HCT116 (cell line): ENCODE measurements around the gene CIDEC. TPM values are rescaled to one million over a fixed set of nuclear protein-coding genes. Genes with fewer than 3 reads are reported as not detected.

ENCODE experiments used
- ATAC-seq: fragments of 200-7000 bp; cut with Tn5 transposase; 2 replicates; pipeline ENCODE4 v1.9.1; 2020; ENCODE audit warnings: mild to moderate bottlenecking, moderate library complexity
- BruUV-seq: library from RNA; stranded (reverse); fragments of 400-500 nt; replicated peaks from 2 replicates; lab custom pipeline; 2021; lab: Mats Ljungman, UMichigan
- CTCF ChIA-PET: fragments of 300-600 bp; sonication (Branson Sonifier 250); formaldehyde crosslinking; loops from one replicate; lab custom pipeline; 2021; ENCODE audit warnings: antibody characterized with exemption; lab: Charles Lee
- POLR2A ChIA-PET: fragments of 300-600, 350-600 bp; sonication (Branson Sonifier 250); formaldehyde crosslinking; loops from one replicate; lab custom pipeline; 2021; ENCODE audit warnings: antibody characterized with exemption; lab: Charles Lee
- RAD21 ChIA-PET, 2 experiments: fragments of 300-600 bp; sonication (Branson Sonifier 250); formaldehyde crosslinking; loops; one replicate each; lab custom pipeline; 2023; ENCODE audit warnings: low total read pairs in 2 of 2; ENCODE audit not compliant: uncharacterized antibody in 2 of 2, unreplicated experiment in 2 of 2, low non-redundant PET in 1 of 2; lab: Charles Lee
- DNase-seq: peaks from one replicate; pipeline ENCODE4 v3.0.0-alpha.2; 2010; ENCODE audit warnings: low read depth, low spot score
- H2AFZ ChIP-seq: fragments of 200-600 bp; shearing (Covaris generic), sonication (generic); 2 replicates; pipeline ENCODE4 v1.6.1; 2017; ENCODE audit warnings: low read depth, mixed run types, mixed read lengths, antibody characterized with exemption, low read length; ENCODE audit not compliant: poor library complexity, severe bottlenecking
- H3K27ac ChIP-seq: 2 replicates; pipeline ENCODE4 v1.5.1; 2012; ENCODE audit warnings: low read depth, low read length
- H3K27me3 ChIP-seq: fragments of 200-600 bp; sonication (generic); 2 replicates; pipeline ENCODE4 v1.6.1; 2016; ENCODE audit warnings: mixed run types, low read length, mixed read lengths; ENCODE audit not compliant: insufficient read depth
- H3K36me3 ChIP-seq, 2 experiments: fragments of 200-500 bp in 1 of 2; fragments of 200-600 bp in 1 of 2; sonication (Bioruptor generic) in 1 of 2; sonication (generic) in 1 of 2; 2 replicates each; pipeline versions ENCODE4 v1.5.1 to v1.6.1; 2014 to 2016; ENCODE audit warnings: low read length in 2 of 2, inconsistent platforms in 1 of 2, mixed read lengths in 1 of 2, mixed run types in 1 of 2; ENCODE audit not compliant: insufficient read depth in 2 of 2, control insufficient read depth in 1 of 2
- H3K4me1 ChIP-seq, 2 experiments: fragments of 200-600 bp in 1 of 2; sonication (generic) in 1 of 2; 2 replicates each; pipeline versions ENCODE4 v1.5.1 to v1.6.1; 2012 to 2017; ENCODE audit warnings: low read length in 2 of 2, inconsistent platforms in 1 of 2, mild to moderate bottlenecking in 1 of 2, mixed read lengths in 1 of 2, mixed run types in 1 of 2, moderate library complexity in 1 of 2; ENCODE audit not compliant: insufficient read depth in 2 of 2, control insufficient read depth in 1 of 2
- H3K4me2 ChIP-seq: fragments of 200-600 bp; sonication (generic); 2 replicates; pipeline ENCODE4 v1.6.1; 2017; ENCODE audit warnings: mixed run types, low read length, mixed read lengths
- H3K4me3 ChIP-seq, 2 experiments: fragments of 200-600 bp in 1 of 2; sonication (generic) in 1 of 2; replicated peaks in 1 of 2; 2 replicates each; pipeline ENCODE4 v1.5.1; 2011 to 2016; ENCODE audit warnings: low read length in 2 of 2, control low read depth in 1 of 2, low read depth in 1 of 2, mild to moderate bottlenecking in 1 of 2, mixed read lengths in 1 of 2, mixed run types in 1 of 2
- H3K79me2 ChIP-seq: fragments of 200-600 bp; sonication (generic); 2 replicates; pipeline ENCODE4 v1.6.1; 2017; ENCODE audit warnings: mild to moderate bottlenecking, mixed run types, low read length, moderate library complexity, mixed read lengths; ENCODE audit not compliant: insufficient read depth
- H3K9ac ChIP-seq: fragments of 200-600 bp; sonication (generic); 2 replicates; pipeline ENCODE4 v1.6.1; 2016; ENCODE audit warnings: low read length, mixed read lengths
- H3K9me2 ChIP-seq: fragments of 200-600 bp; sonication (generic), shearing (Covaris generic); 2 replicates; pipeline ENCODE4 v1.6.1; 2017; ENCODE audit warnings: mixed run types, mild to moderate bottlenecking, moderate library complexity; ENCODE audit not compliant: insufficient read depth
- H3K9me3 ChIP-seq, 2 experiments: fragments of 200-500 bp in 1 of 2; fragments of 200-600 bp in 1 of 2; sonication (Bioruptor generic) in 1 of 2; sonication (generic) in 1 of 2; 2 replicates each; pipeline ENCODE4 v1.6.1; 2014 to 2017; ENCODE audit warnings: low read length in 2 of 2, mixed read lengths in 2 of 2, inconsistent platforms in 1 of 2, low read depth in 1 of 2, mild to moderate bottlenecking in 1 of 2, mixed run types in 1 of 2, moderate library complexity in 1 of 2; ENCODE audit not compliant: control insufficient read depth in 1 of 2, insufficient read depth in 1 of 2
- H4K20me1 ChIP-seq: fragments of 200-600 bp; sonication (generic), shearing (Covaris generic); 2 replicates; pipeline ENCODE4 v1.6.1; 2017; ENCODE audit warnings: mixed run types, mild to moderate bottlenecking, moderate library complexity; ENCODE audit not compliant: insufficient read depth
- ATF3 ChIP-seq: IDR thresholded peaks from 2 replicates; pipeline ENCODE4 v1.6.1; 2012
- CEBPB ChIP-seq: IDR thresholded peaks from 2 replicates; pipeline ENCODE4 v1.6.1; 2012; ENCODE audit warnings: low read depth
- EZH2 ChIP-seq: fragments of 200-600 bp; sonication (generic); IDR thresholded peaks from 2 replicates; pipeline ENCODE4 v1.6.1; 2017; ENCODE audit warnings: antibody characterized with exemption, mixed run types
- FOSL1 ChIP-seq: IDR thresholded peaks from 2 replicates; pipeline ENCODE4 v1.6.1; 2012; ENCODE audit warnings: low read depth
- MAX ChIP-seq: IDR thresholded peaks from 2 replicates; pipeline ENCODE4 v1.6.1; 2012
- POLR2AphosphoS5 ChIP-seq: IDR thresholded peaks from 2 replicates; pipeline ENCODE4 v1.6.1; 2011; ENCODE audit warnings: mild to moderate bottlenecking, low read depth, low read length, moderate library complexity
- REST ChIP-seq: IDR thresholded peaks from 2 replicates; pipeline ENCODE4 v1.6.1; 2012; ENCODE audit warnings: low read depth
- SIN3A ChIP-seq: IDR thresholded peaks from 2 replicates; pipeline ENCODE4 v1.6.1; 2012; ENCODE audit warnings: low read depth
- TCF7L2 ChIP-seq: IDR thresholded peaks from 2 replicates; pipeline ENCODE4 v1.7.0; 2011; ENCODE audit warnings: borderline replicate concordance, inconsistent platforms; ENCODE audit not compliant: insufficient read depth, insufficient read length; ENCODE audit errors: extremely low read depth
- ZFX ChIP-seq: fragments of 450-650 bp; IDR thresholded peaks from 2 replicates; pipeline ENCODE4 v1.6.1; 2017
- intact Hi-C: fragments of 100-400 bp; cut with micrococcal nuclease; formaldehyde crosslinking; loops from 2 replicates; pipeline ENCODE4 v1.10.0; 2022
- total RNA-seq: library from RNA; stranded (reverse); gene quantifications from one replicate; pipeline ENCODE4 v1.2.1, GENCODE V29; 2021; ENCODE audit not compliant: unreplicated experiment

Gene CIDEC
- total RNA-seq, 1 experiment from 2014 or later: not detected

GRCh38 chr3:9861626-9862130, 18.4 kb downstream of the CIDEC start:
- ATAC-seq: no peak
- Histone ChIP-seq H3K4me3 (no peak overlapping the region), H2AFZ (no peak overlapping the region), H3K79me2 (no peaks in the 10 kb centered on the region), H3K27me3 (no peaks in the 10 kb centered on the region), H3K4me2 (no peak overlapping the region), H3K27ac (no peak overlapping the region), H4K20me1 (no peaks in the 10 kb centered on the region), H3K9me2 (no peaks in the 10 kb centered on the region), H3K9ac (no peak overlapping the region), H3K36me3 (no peaks in the 10 kb centered on the region), H3K4me1 (peaks cover 0 to 11% of the 10 kb centered on the region in 2 experiments; a peak in 1 of 4 replicates), H3K9me3 (no peaks in the 10 kb centered on the region)
- no peak for TF ChIP-seq MAX
- no peak for TF ChIP-seq CEBPB
- TF ChIP-seq POLR2AphosphoS5: no peak
- no peak for TF ChIP-seq SIN3A
- TF ChIP-seq FOSL1: no peak
- TF ChIP-seq ATF3: no peak
- no peak for DNase-seq
- intact Hi-C loops: no loop called here
- ChIA-PET RAD21 (interaction anchor here in 1 of 2 experiments (0.8 kb wide), 1 partner anchor 133 kb away, joined by 5 read pairs; no protein-coding TSS in a partner anchor), CTCF (no interaction called here), POLR2A (no interaction called here)
- BruUV-seq: no TSS peak

- RAD21 ChIA-PET: interaction anchor here in 1 of 2 experiments (0.8 kb wide), 1 partner anchor 134 kb away, joined by 5 read pairs; no protein-coding TSS in a partner anchor
- no peak for DNase-seq
- ATAC-seq: no peak
- Histone ChIP-seq H3K9me2 (no peaks in the 10 kb centered on the region), H3K36me3 (no peaks in the 10 kb centered on the region), H3K4me3 (no peak overlapping the region)
- intact Hi-C loops: no loop called here
- TF ChIP-seq MAX (no peak), ZFX (no peak), REST (no peak), CEBPB (no peak), TCF7L2 (no peak), EZH2 (no peak)
- TF ChIP-seq, all 23 proteins: peak for 0
- BruUV-seq: no TSS peak
- H3K27ac ChIP-seq: no peak overlapping the region
- H2AFZ ChIP-seq: no peak overlapping the region
- no peak overlapping the region for H3K4me2 ChIP-seq
- no peak overlapping the region for H3K9ac ChIP-seq
- ChIA-PET POLR2A (no interaction called here), CTCF (no interaction called here)
- H3K4me1 ChIP-seq: peaks cover 0 to 11% of the 10 kb centered on the region in 2 experiments; a peak in 1 of 4 replicates
- H3K79me2 ChIP-seq: no peaks in the 10 kb centered on the region
- H4K20me1 ChIP-seq: no peaks in the 10 kb centered on the region
- no peaks in the 10 kb centered on the region for H3K9me3 ChIP-seq
- H3K27me3 ChIP-seq: no peaks in the 10 kb centered on the region
Measured at GRCh38 chr3:9861201-9861600, 18.9 kb downstream of the CIDEC start.
